Measurements from ENCODE around the gene MYO5C.

DNA sequence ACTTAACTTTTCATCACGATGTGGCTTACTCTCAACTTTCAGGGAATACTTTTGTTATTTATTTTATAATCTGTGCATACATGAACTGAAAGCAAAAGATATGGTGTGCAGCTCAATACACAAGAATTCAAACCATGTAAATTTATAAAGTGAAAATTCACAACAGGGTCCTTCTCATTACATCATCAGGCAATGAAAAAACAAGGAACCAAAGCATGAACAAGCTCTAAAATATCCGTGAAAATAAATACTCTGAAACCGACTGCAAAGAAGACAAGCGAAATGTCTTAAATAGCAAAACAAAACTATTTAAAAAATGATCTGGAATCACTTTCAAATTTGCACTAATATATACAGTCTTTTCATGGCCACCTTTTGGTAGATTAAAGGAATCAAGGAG lies 133.3 kb downstream of the MYO5C start:
- TF ChIP-seq, protein P1, sequence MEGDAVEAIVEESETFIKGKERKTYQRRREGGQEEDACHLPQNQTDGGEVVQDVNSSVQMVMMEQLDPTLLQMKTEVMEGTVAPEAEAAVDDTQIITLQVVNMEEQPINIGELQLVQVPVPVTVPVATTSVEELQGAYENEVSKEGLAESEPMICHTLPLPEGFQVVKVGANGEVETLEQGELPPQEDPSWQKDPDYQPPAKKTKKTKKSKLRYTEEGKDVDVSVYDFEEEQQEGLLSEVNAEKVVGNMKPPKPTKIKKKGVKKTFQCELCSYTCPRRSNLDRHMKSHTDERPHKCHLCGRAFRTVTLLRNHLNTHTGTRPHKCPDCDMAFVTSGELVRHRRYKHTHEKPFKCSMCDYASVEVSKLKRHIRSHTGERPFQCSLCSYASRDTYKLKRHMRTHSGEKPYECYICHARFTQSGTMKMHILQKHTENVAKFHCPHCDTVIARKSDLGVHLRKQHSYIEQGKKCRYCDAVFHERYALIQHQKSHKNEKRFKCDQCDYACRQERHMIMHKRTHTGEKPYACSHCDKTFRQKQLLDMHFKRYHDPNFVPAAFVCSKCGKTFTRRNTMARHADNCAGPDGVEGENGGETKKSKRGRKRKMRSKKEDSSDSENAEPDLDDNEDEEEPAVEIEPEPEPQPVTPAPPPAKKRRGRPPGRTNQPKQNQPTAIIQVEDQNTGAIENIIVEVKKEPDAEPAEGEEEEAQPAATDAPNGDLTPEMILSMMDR (IDR thresholded peaks at IDR 0.05), result no peak
- TF ChIP-seq, protein P2, sequence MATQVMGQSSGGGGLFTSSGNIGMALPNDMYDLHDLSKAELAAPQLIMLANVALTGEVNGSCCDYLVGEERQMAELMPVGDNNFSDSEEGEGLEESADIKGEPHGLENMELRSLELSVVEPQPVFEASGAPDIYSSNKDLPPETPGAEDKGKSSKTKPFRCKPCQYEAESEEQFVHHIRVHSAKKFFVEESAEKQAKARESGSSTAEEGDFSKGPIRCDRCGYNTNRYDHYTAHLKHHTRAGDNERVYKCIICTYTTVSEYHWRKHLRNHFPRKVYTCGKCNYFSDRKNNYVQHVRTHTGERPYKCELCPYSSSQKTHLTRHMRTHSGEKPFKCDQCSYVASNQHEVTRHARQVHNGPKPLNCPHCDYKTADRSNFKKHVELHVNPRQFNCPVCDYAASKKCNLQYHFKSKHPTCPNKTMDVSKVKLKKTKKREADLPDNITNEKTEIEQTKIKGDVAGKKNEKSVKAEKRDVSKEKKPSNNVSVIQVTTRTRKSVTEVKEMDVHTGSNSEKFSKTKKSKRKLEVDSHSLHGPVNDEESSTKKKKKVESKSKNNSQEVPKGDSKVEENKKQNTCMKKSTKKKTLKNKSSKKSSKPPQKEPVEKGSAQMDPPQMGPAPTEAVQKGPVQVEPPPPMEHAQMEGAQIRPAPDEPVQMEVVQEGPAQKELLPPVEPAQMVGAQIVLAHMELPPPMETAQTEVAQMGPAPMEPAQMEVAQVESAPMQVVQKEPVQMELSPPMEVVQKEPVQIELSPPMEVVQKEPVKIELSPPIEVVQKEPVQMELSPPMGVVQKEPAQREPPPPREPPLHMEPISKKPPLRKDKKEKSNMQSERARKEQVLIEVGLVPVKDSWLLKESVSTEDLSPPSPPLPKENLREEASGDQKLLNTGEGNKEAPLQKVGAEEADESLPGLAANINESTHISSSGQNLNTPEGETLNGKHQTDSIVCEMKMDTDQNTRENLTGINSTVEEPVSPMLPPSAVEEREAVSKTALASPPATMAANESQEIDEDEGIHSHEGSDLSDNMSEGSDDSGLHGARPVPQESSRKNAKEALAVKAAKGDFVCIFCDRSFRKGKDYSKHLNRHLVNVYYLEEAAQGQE (IDR thresholded peaks at IDR 0.05; ENCODE audit: insufficient read depth in 1 of 2, low read depth in 2 of 2, low read length in 1 of 2), result no peak
- TF ChIP-seq POLR2AphosphoS5 (IDR thresholded peaks at IDR 0.05; ENCODE audit: low read depth, low read length) (no peak), SIN3A (IDR thresholded peaks at IDR 0.05; ENCODE audit: borderline replicate concordance, insufficient read depth, low read depth, low read length) (no peak), TCF7L2 (IDR thresholded peaks at IDR 0.05; ENCODE audit: low read depth, low read length) (no peak)

Data from Panc1 (cell line).